Calu3 (cell line): Measurements from ENCODE around the gene WDR5B. TPM values are rescaled to one million over a fixed set of nuclear protein-coding genes. Genes with fewer than 3 reads are reported as not detected.

Experiments
- BruUV-seq: library from RNA; stranded (reverse); fragments of 400-500 nt; replicated peaks from 2 replicates; lab custom pipeline; 2021; lab: Mats Ljungman, UMichigan
- CTCF ChIA-PET: fragments of 300-600 bp; sonication (Branson Sonifier 250); formaldehyde crosslinking; loops from one replicate; lab custom pipeline; 2022; ENCODE audit warnings: antibody characterized with exemption; lab: Charles Lee
- DNase-seq: peaks from one replicate; pipeline ENCODE4 v3.0.0; 2022
- H3K27ac Mint-ChIP-seq: one replicate; pipeline ENCODE4 v1.8.0; 2022; ENCODE audit warnings: mixed read lengths; ENCODE audit not compliant: unreplicated experiment
- H3K27me3 Mint-ChIP-seq: one replicate; pipeline ENCODE4 v1.8.0; 2022; ENCODE audit warnings: mixed read lengths; ENCODE audit not compliant: unreplicated experiment
- H3K36me3 Mint-ChIP-seq: one replicate; pipeline ENCODE4 v1.8.0; 2022; ENCODE audit warnings: mild to moderate bottlenecking, moderate library complexity, mixed read lengths; ENCODE audit not compliant: insufficient read depth, unreplicated experiment
- H3K4me1 Mint-ChIP-seq: one replicate; pipeline ENCODE4 v1.8.0; 2022; ENCODE audit warnings: mild to moderate bottlenecking, low read depth, mixed read lengths; ENCODE audit not compliant: unreplicated experiment
- H3K4me3 Mint-ChIP-seq: one replicate; pipeline ENCODE4 v1.8.0; 2022; ENCODE audit warnings: mild to moderate bottlenecking, low read depth, moderate library complexity, mixed read lengths; ENCODE audit not compliant: unreplicated experiment
- H3K9me3 Mint-ChIP-seq: one replicate; pipeline ENCODE4 v1.8.0; 2022; ENCODE audit warnings: low read depth, mixed read lengths; ENCODE audit not compliant: unreplicated experiment
- CTCF ChIP-seq: fragments of 200-600 bp; IDR thresholded peaks from one replicate; pipeline ENCODE4 v1.8.0; 2022; ENCODE audit warnings: antibody characterized with exemption; ENCODE audit not compliant: unreplicated experiment
- intact Hi-C: fragments of 100-400 bp; cut with micrococcal nuclease; formaldehyde crosslinking; loops from one replicate; pipeline ENCODE4 v1.10.0; 2022; ENCODE audit not compliant: unreplicated experiment
- total RNA-seq: library from RNA; stranded (reverse); gene quantifications from 2 replicates; pipeline ENCODE4 v1.2.3, GENCODE V29; 2022

The WDR5B gene
- total RNA-seq, 1 experiment from 2014 or later: 7.9 TPM

GRCh38 chr3:122414391-122414790 is 1.5 kb downstream of the WDR5B start:
- H3K9me3 Mint-ChIP-seq: no peaks in the 10 kb centered on the region
- TF ChIP-seq CTCF: no peak
- peaks cover 38% of the 10 kb centered on the region for H3K36me3 Mint-ChIP-seq
- H3K4me3 Mint-ChIP-seq: peak overlapping the region; percentile 94
- peaks cover 20% of the 10 kb centered on the region for H3K4me1 Mint-ChIP-seq
- no TSS peak for BruUV-seq
- H3K27me3 Mint-ChIP-seq: no peaks in the 10 kb centered on the region
- no peak for DNase-seq
- intact Hi-C loops: no loop called here
- peak overlapping the region; percentile 98 for H3K27ac Mint-ChIP-seq
- CTCF ChIA-PET: no interaction called here

- Mint-ChIP-seq H3K36me3 (peaks cover 13% of the 10 kb centered on the region), H3K27ac (no peak overlapping the region), H3K4me3 (no peak overlapping the region), H3K4me1 (peaks cover 20% of the 10 kb centered on the region), H3K9me3 (no peaks in the 10 kb centered on the region), H3K27me3 (no peaks in the 10 kb centered on the region)
- no peak for TF ChIP-seq CTCF
- no peak for DNase-seq
- no TSS peak for BruUV-seq
- intact Hi-C loops: no loop called here
- CTCF ChIA-PET: no interaction called here
These were observed 5.2 kb downstream of the WDR5B start for GRCh38 chr3:122410639-122411038.

GRCh38 chr3:122410111-122410510 is 5.8 kb downstream of the WDR5B start:
- Mint-ChIP-seq H3K27ac (no peak overlapping the region), H3K36me3 (peaks cover 8% of the 10 kb centered on the region), H3K9me3 (no peaks in the 10 kb centered on the region), H3K27me3 (no peaks in the 10 kb centered on the region), H3K4me1 (peaks cover 16% of the 10 kb centered on the region), H3K4me3 (no peak overlapping the region)
- no peak for TF ChIP-seq CTCF
- intact Hi-C loops: no loop called here
- CTCF ChIA-PET: no interaction called here
- DNase-seq: no peak
- no TSS peak for BruUV-seq

GRCh38 chr3:122409446-122409845 is 6.4 kb downstream of the WDR5B start:
- Mint-ChIP-seq H3K4me1 (peaks cover 9% of the 10 kb centered on the region), H3K27ac (no peak overlapping the region), H3K36me3 (peaks cover 1% of the 10 kb centered on the region), H3K9me3 (no peaks in the 10 kb centered on the region), H3K4me3 (no peak overlapping the region), H3K27me3 (no peaks in the 10 kb centered on the region)
- TF ChIP-seq CTCF: no peak
- CTCF ChIA-PET: no interaction called here
- intact Hi-C loops: no loop called here
- no peak for DNase-seq
- no TSS peak for BruUV-seq
